GM12878 (cell line): ENCODE measurements around the gene ABCA7.

Source experiments
- EP300 ChIP-seq, 2 experiments: fragments of 150-350 bp in 1 of 2; IDR thresholded peaks; 2 replicates each; pipeline ENCODE4 v1.6.1; 2011 to 2012; ENCODE audit warnings: low read depth in 2 of 2, low read length in 2 of 2, borderline replicate concordance in 1 of 2, improper control_type of control experiment in 1 of 2, inconsistent platforms in 1 of 2; ENCODE audit not compliant: control insufficient read depth in 1 of 2
- EZH2 ChIP-seq: IDR thresholded peaks from 2 replicates; pipeline ENCODE4 v1.6.1; 2012; ENCODE audit warnings: low read depth, mild to moderate bottlenecking, control low read depth, inconsistent platforms, low read length, borderline replicate concordance; ENCODE audit not compliant: control insufficient read depth
- HCFC1 ChIP-seq: fragments of 150-350 bp; IDR thresholded peaks from 2 replicates; pipeline ENCODE4 v1.6.1; 2014; ENCODE audit warnings: low read length
- NFYB ChIP-seq: IDR thresholded peaks from 2 replicates; pipeline ENCODE4 v1.6.1; 2011; ENCODE audit warnings: low read depth, mild to moderate bottlenecking, low read length, improper control_type of control experiment, moderate library complexity; ENCODE audit not compliant: insufficient read depth
- POLR2AphosphoS5 ChIP-seq: IDR thresholded peaks from 2 replicates; pipeline ENCODE4 v1.6.1; 2011; ENCODE audit warnings: mild to moderate bottlenecking, low read length, inconsistent platforms
- RELA ChIP-seq: fragments of 450-650 bp; IDR thresholded peaks from 2 replicates; pipeline ENCODE4 v1.8.0; 2014; ENCODE audit warnings: borderline replicate concordance; ENCODE audit not compliant: partially characterized antibody
- TARDBP ChIP-seq: IDR thresholded peaks from 2 replicates; pipeline ENCODE4 v1.6.1; 2016; ENCODE audit warnings: borderline replicate concordance
- YY1 ChIP-seq: IDR thresholded peaks from 2 replicates; pipeline ENCODE4 v1.6.1; 2011; ENCODE audit warnings: low read depth, mild to moderate bottlenecking, low read length
- TF ChIP-seq, protein P1 (sequence below): IDR thresholded peaks from 2 replicates; pipeline ENCODE4 v1.6.1; 2011; ENCODE audit warnings: low read depth, low read length, improper control_type of control experiment, borderline replicate concordance
- TF ChIP-seq, protein P2 (sequence below), 3 experiments: IDR thresholded peaks in 2 of 3; conservative IDR thresholded peaks in 1 of 3; 2 replicates each; pipeline ENCODE4 v1.5.1; 2011; ENCODE audit warnings: low read depth in 3 of 3, low read length in 3 of 3, mild to moderate bottlenecking in 3 of 3, control low read depth in 2 of 3, moderate library complexity in 2 of 3, inconsistent platforms in 1 of 3, mixed read lengths in 1 of 3; ENCODE audit not compliant: control insufficient read depth in 2 of 3, insufficient read depth in 1 of 3; ENCODE audit errors: extremely low read depth in 1 of 3

DNA sequence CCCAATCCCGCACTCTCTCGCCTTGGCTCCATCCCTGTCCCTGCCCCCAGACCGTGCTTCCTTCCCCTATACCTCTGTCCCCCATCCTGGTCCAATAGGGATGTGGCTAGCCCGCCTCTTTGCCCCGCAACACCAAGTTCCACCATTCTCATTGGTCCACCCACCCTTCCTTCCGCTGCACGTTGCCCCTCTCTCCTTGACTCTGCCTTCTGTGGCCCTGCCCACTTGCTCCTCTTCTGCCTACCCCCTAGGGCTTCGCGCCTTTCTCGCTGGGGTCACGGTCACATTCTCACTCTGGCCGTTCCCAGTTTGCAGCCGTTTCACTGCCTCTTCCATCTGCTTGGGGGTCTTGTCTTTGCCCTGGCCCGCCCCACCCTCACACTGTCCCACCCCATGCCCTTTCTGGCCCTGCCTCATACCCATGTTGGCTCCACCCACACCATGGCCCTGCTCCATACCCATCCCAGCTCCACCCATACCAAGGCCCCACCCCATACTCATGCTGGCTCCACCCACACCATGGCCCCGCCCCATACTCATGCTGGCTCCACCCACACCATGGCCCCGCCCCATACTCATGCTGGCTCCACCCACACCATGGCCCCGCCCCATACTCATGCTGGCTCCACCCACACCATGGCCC, 22.6 kb downstream of the ABCA7 start:
- TF ChIP-seq, protein P1, sequence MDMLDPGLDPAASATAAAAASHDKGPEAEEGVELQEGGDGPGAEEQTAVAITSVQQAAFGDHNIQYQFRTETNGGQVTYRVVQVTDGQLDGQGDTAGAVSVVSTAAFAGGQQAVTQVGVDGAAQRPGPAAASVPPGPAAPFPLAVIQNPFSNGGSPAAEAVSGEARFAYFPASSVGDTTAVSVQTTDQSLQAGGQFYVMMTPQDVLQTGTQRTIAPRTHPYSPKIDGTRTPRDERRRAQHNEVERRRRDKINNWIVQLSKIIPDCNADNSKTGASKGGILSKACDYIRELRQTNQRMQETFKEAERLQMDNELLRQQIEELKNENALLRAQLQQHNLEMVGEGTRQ = no peak
- TF ChIP-seq POLR2AphosphoS5 (no peak), HCFC1 (no peak), TARDBP (no peak), EP300 (IDR thresholded peaks at IDR 0.05; ENCODE audit: borderline replicate concordance in 1 of 2, control insufficient read depth in 1 of 2, low read depth in 2 of 2, low read length in 2 of 2) (no peak), EZH2 (no peak), RELA (no peak), YY1 (no peak), NFYB (no peak)
- TF ChIP-seq, protein P2, sequence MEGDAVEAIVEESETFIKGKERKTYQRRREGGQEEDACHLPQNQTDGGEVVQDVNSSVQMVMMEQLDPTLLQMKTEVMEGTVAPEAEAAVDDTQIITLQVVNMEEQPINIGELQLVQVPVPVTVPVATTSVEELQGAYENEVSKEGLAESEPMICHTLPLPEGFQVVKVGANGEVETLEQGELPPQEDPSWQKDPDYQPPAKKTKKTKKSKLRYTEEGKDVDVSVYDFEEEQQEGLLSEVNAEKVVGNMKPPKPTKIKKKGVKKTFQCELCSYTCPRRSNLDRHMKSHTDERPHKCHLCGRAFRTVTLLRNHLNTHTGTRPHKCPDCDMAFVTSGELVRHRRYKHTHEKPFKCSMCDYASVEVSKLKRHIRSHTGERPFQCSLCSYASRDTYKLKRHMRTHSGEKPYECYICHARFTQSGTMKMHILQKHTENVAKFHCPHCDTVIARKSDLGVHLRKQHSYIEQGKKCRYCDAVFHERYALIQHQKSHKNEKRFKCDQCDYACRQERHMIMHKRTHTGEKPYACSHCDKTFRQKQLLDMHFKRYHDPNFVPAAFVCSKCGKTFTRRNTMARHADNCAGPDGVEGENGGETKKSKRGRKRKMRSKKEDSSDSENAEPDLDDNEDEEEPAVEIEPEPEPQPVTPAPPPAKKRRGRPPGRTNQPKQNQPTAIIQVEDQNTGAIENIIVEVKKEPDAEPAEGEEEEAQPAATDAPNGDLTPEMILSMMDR (IDR thresholded peaks at IDR 0.05 in 2 of 3, conservative IDR thresholded peaks at IDR 0.05 in 1 of 3; ENCODE audit: control insufficient read depth in 2 of 3, extremely low read depth in 1 of 3, insufficient read depth in 1 of 3, low read depth in 3 of 3, low read length in 3 of 3) = no peak
